Sigmoid colon (tissue), 7 donors: ENCODE data around the gene GLTPD2. TPM values are rescaled to one million over a fixed set of nuclear protein-coding genes. Genes with fewer than 3 reads are reported as not detected.

ENCODE experiments used
- DNase-seq: peaks from one replicate; pipeline ENCODE4 v3.0.0-alpha.2; 2019
- H3K27ac ChIP-seq, 4 donors: fragments of 200-600 bp; sonication (generic); one replicate each; pipeline ENCODE4 v1.5.1; 2016 to 2019; ENCODE audit warnings: mild to moderate bottlenecking in 1 of 4
- H3K27me3 ChIP-seq, 3 donors: fragments of 200-600 bp; sonication (generic); one replicate each; pipeline ENCODE4 v1.5.1; 2019; ENCODE audit warnings: mild to moderate bottlenecking in 1 of 3
- H3K36me3 ChIP-seq, 4 donors: fragments of 200-600 bp; sonication (generic); one replicate each; pipeline ENCODE4 v1.5.1; 2016 to 2019
- H3K4me1 ChIP-seq, 4 donors: fragments of 200-600 bp; sonication (generic); one replicate each; pipeline ENCODE4 v1.5.1; 2017 to 2019
- H3K4me3 ChIP-seq, 4 donors: fragments of 200-600 bp; sonication (generic); one replicate each; pipeline ENCODE4 v1.5.1; 2017 to 2019; ENCODE audit warnings: mild to moderate bottlenecking in 2 of 4, moderate library complexity in 1 of 4
- H3K9me3 ChIP-seq, 4 donors: fragments of 200-600 bp in 3 of 4; sonication (generic) in 3 of 4; one replicate each; pipeline versions ENCODE4 v1.5.1 to v1.6.1; 2013 to 2019
- EP300 ChIP-seq, 4 donors: sonication (generic); formaldehyde crosslinking; IDR thresholded peaks; one replicate each; pipeline ENCODE4 v1.6.1; 2017; ENCODE audit warnings: antibody characterized with exemption in 4 of 4
- POLR2A ChIP-seq, 2 donors: fragments of 450-650 bp; IDR thresholded peaks; one replicate each; pipeline ENCODE4 v1.6.1; 2016; ENCODE audit warnings: antibody characterized with exemption in 2 of 2, mild to moderate bottlenecking in 2 of 2, moderate library complexity in 2 of 2
- POLR2AphosphoS5 ChIP-seq, 4 donors: sonication (generic); formaldehyde crosslinking; IDR thresholded peaks; one replicate each; pipeline ENCODE4 v1.6.1; 2017; ENCODE audit warnings: antibody characterized with exemption in 4 of 4
- WGBS, 2 donors: extraction: QIAGEN DNeasy Blood & Tissue Kit; methylation state at CpG; one replicate each; pipeline ENCODE4 v1.1.7; 2013; 5-methylcytosine and 5-hydroxymethylcytosine counted together
- intact Hi-C: fragments of 100-400 bp; cut with DNase I; formaldehyde crosslinking; loops from one replicate; pipeline ENCODE4 v1.15.1; 2023
- polyA plus RNA-seq, 3 donors: library from polyadenylated mRNA; stranded (reverse); fragments of 200-250 nt; gene quantifications; one replicate each; pipeline ENCODE4 v1.2.3, GENCODE V29; 2013
- total RNA-seq, 4 donors: library from RNA; depleted of rRNA; stranded (reverse); fragments of >200 nt; gene quantifications; one replicate each; pipeline ENCODE4 v1.1.0, GENCODE V29; 2016
- TF ChIP-seq, protein P1 (sequence below), 4 experiments: fragments of 450-650 bp in 3 of 4; fragments of 200-600 bp in 1 of 4; IDR thresholded peaks; one replicate each; pipeline ENCODE4 v1.5.1; 2016 to 2019; ENCODE audit warnings: antibody characterized with exemption in 4 of 4, mild to moderate bottlenecking in 3 of 4, moderate library complexity in 2 of 4
- donor health status: healthy with polysubstance abuse.
- donor health status: Bipolar disorder and iron deficiency.
- donor health status: healthy.

The GLTPD2 gene
- total and polyA plus RNA-seq, 7 donors: 0.06 to 1.6 TPM; not detected in 5

DNA sequence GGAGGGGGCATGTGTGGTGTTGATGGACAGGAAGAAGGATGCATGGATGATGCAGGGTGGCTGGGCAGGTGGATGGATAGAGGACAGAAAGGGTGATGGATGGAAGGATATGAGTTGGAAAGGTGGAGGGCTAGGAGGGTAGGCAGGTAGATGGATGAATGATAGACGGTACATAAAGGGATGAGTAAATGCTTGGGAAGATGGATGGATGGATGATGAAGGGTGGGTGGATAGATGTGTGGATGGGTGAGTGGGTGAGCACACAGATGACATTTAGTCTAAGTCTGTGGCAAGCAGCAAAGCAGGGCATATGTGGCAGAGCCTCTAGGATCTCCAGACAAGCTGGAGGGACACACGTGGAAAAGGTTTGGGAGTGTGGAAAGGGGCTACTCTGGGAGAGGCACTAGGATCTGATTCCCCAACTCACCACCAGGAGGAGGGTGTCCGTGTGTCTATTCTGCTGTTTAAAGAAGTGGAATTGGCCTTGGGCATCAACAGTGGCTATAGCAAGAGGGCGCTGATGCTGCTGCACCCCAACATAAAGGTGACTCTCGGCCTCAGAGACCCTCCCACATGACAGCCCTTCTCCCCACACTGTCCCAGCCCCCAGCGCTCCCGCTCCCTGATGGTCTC is 26.4 kb downstream of the GLTPD2 start:
- no peak for DNase-seq
- TF ChIP-seq POLR2AphosphoS5 (IDR thresholded peaks at IDR 0.05): no peak
- no peak for TF ChIP-seq POLR2A (IDR thresholded peaks at IDR 0.05)
- no peak for TF ChIP-seq EP300 (IDR thresholded peaks at IDR 0.05)
- TF ChIP-seq, protein P1, sequence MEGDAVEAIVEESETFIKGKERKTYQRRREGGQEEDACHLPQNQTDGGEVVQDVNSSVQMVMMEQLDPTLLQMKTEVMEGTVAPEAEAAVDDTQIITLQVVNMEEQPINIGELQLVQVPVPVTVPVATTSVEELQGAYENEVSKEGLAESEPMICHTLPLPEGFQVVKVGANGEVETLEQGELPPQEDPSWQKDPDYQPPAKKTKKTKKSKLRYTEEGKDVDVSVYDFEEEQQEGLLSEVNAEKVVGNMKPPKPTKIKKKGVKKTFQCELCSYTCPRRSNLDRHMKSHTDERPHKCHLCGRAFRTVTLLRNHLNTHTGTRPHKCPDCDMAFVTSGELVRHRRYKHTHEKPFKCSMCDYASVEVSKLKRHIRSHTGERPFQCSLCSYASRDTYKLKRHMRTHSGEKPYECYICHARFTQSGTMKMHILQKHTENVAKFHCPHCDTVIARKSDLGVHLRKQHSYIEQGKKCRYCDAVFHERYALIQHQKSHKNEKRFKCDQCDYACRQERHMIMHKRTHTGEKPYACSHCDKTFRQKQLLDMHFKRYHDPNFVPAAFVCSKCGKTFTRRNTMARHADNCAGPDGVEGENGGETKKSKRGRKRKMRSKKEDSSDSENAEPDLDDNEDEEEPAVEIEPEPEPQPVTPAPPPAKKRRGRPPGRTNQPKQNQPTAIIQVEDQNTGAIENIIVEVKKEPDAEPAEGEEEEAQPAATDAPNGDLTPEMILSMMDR (IDR thresholded peaks at IDR 0.05): no peak
- H3K4me3 ChIP-seq: no peak overlapping the region
- no peaks in the 10 kb centered on the region for H3K27me3 ChIP-seq
- H3K36me3 ChIP-seq: peaks cover 10 to 44% (median 10%) of the 10 kb centered on the region in 4 donors
- no peaks in the 10 kb centered on the region for H3K9me3 ChIP-seq
- H3K27ac ChIP-seq: no peak overlapping the region
- WGBS, 2 donors: 83% methylated on average over 7 of the region's 7 CpGs
- intact Hi-C loops: no loop called here
- H3K4me1 ChIP-seq: no peaks in the 10 kb centered on the region

DNA sequence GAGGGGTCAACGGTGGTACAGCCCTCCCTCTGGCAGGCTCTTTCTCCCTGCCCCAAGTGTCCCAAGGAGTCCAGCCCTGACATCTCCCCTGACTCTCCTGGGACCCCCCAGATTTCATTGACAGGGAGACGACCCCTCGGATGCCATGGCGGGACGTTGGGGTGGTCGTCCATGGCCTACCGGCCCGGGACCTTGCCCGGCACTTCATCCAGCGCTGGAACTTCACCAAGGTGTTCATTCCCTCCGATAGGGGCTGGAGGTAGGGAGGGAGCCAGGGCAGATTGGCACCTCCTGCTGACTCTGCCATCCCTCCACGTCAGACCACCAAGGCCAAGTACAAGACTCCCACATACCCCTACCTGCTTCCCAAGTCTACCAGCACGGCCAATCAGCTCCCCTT is 28.1 kb downstream of the GLTPD2 start:
- 94% methylated on average over 13 of the region's 13 CpGs for WGBS, 2 donors
- intact Hi-C loops: no loop called here
- DNase-seq: no peak

DNA sequence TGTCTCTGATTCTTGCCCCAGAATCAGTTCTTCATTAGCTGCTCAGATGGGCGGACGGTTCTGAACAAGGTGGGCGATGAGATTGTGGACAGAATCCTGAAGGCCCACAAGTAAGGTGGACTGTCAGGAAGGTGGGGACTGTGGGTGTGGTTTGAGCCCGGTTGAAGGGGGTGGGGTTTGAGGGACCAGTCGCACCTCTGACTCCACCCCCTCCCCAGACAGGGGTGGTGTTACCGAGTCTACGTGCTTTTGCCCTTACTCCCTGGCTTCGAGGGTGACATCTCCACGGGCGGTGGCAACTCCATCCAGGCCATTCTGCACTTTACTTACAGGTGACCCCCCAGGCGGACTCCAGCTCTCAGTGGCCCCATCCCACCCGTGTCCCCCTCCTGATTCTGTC is 29.5 kb downstream of the GLTPD2 start:
- peaks cover 10 to 62% (median 10%) of the 10 kb centered on the region in 4 donors for H3K36me3 ChIP-seq
- H3K4me1 ChIP-seq: no peaks in the 10 kb centered on the region
- DNase-seq: no peak
- H3K9me3 ChIP-seq: no peaks in the 10 kb centered on the region
- TF ChIP-seq, protein P1 (IDR thresholded peaks at IDR 0.05): no peak
- TF ChIP-seq POLR2A (IDR thresholded peaks at IDR 0.05): no peak
- TF ChIP-seq POLR2AphosphoS5 (IDR thresholded peaks at IDR 0.05): no peak
- TF ChIP-seq EP300 (IDR thresholded peaks at IDR 0.05): no peak
- no peak overlapping the region for H3K27ac ChIP-seq
- WGBS, 2 donors: 80 to 83% methylated on average over 12 of the region's 12 CpGs
- intact Hi-C loops: no loop called here
- no peaks in the 10 kb centered on the region for H3K27me3 ChIP-seq
- no peak overlapping the region for H3K4me3 ChIP-seq

More for the DNA sequence above, 28.1 kb downstream of the GLTPD2 start:
- no peak for TF ChIP-seq EP300 (IDR thresholded peaks at IDR 0.05)
- Histone ChIP-seq H3K4me3 (no peak overlapping the region), H3K9me3 (no peaks in the 10 kb centered on the region), H3K27me3 (no peaks in the 10 kb centered on the region), H3K27ac (no peak overlapping the region), H3K4me1 (no peaks in the 10 kb centered on the region), H3K36me3 (peaks cover 10 to 48% (median 10%) of the 10 kb centered on the region in 4 donors)

DNA sequence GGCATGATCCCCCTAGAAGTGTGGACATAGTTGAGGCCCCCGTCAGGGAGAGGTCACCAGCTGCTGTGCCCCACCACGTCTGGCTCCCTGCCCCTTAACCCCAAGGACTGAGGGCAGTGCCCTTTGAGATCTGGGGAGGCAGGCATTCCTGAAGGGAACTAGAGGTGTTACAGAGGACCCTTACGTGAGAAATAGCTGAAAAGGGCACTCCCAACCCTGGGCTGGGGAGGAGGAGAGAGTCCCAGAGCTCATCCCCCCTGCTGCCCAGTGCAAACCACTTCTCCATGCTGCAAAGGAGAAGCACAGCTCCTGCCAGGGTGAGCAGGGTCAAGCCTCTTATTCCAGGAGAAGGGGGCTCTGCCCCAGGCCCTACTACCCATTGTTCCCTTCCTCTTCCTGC is 34.1 kb downstream of the GLTPD2 start:
- no peaks in the 10 kb centered on the region for H3K4me1 ChIP-seq
- no peak overlapping the region for H3K27ac ChIP-seq
- WGBS, 2 donors: 82 to 85% methylated on average over 3 of the region's 3 CpGs
- DNase-seq: no peak
- H3K9me3 ChIP-seq: no peaks in the 10 kb centered on the region
- no peaks in the 10 kb centered on the region for H3K27me3 ChIP-seq
- TF ChIP-seq POLR2AphosphoS5 (IDR thresholded peaks at IDR 0.05) (no peak), EP300 (IDR thresholded peaks at IDR 0.05) (no peak), POLR2A (IDR thresholded peaks at IDR 0.05) (no peak)
- TF ChIP-seq, protein P1 (IDR thresholded peaks at IDR 0.05): no peak
- intact Hi-C loops: no loop called here
- no peak overlapping the region for H3K4me3 ChIP-seq
- peaks cover 0 to 44% (median 3%) of the 10 kb centered on the region in 4 donors for H3K36me3 ChIP-seq

DNA sequence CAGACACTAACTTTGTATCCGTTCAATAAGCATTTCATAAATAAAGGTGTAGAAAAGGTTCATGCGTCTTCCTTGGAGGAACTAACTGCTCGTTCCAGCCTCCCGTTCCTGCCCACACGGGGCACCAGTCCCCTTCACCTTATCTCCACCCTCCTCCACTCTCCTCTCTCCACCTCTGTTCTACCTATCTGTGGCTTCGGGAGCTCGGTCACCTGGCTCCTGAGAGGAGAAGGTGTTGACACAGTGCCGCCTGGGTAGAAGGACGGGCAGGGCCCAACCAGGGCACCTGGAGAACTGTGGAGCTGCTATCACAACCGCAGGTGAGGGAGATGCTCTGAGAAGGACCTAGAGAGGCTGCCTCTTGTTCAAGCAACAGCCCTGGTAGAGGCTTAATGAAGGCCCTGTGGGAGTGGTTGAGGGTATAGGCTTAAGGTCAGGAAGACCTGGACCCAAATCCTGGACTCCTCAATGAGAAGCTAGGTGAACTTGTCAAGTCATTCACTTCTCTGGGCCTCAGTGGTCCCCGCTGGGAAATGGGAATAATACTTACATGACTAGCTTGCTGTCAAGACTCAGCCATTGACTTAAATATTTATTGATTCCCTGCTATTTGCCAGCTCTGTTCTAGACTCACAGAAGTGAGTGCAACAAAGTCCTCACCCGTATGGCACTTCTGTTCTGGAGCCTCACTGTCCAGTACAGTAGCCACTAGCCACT is 34.8 kb downstream of the GLTPD2 start:
- intact Hi-C loops: no loop called here
- 52 to 72% methylated on average over 12 of the region's 12 CpGs for WGBS, 2 donors
- no peak for TF ChIP-seq POLR2AphosphoS5 (IDR thresholded peaks at IDR 0.05)
- no peak for TF ChIP-seq POLR2A (IDR thresholded peaks at IDR 0.05)
- no peak for TF ChIP-seq EP300 (IDR thresholded peaks at IDR 0.05)
- TF ChIP-seq, protein P1 (IDR thresholded peaks at IDR 0.05): no peak
- no peaks in the 10 kb centered on the region for H3K4me1 ChIP-seq
- H3K4me3 ChIP-seq: no peak overlapping the region
- H3K27ac ChIP-seq: no peak overlapping the region
- H3K27me3 ChIP-seq: no peaks in the 10 kb centered on the region
- no peaks in the 10 kb centered on the region for H3K9me3 ChIP-seq
- peaks cover 0 to 44% (median 2%) of the 10 kb centered on the region in 4 donors for H3K36me3 ChIP-seq
- no peak for DNase-seq
